Hepatocyte (in vitro differentiated cells): Measurements from ENCODE around the gene SSBP1.

Experiments used
- EZH2 ChIP-seq: fragments of 200-600 bp; sonication (generic); IDR thresholded peaks from 2 replicates; pipeline ENCODE4 v1.6.1; 2016; ENCODE audit warnings: antibody characterized with exemption, mild to moderate bottlenecking, borderline replicate concordance
- EZH2phosphoT487 ChIP-seq: fragments of 200-600 bp; sonication (generic); IDR thresholded peaks from one replicate; pipeline ENCODE4 v1.6.1; 2018; ENCODE audit warnings: antibody characterized with exemption, mild to moderate bottlenecking, low read depth, moderate library complexity; ENCODE audit not compliant: unreplicated experiment, severe bottlenecking
- TF ChIP-seq, protein P1 (sequence below): fragments of 200-600 bp; sonication (generic); IDR thresholded peaks from 2 replicates; pipeline ENCODE4 v1.5.1; 2016; ENCODE audit warnings: antibody characterized with exemption, mild to moderate bottlenecking; ENCODE audit not compliant: poor library complexity

DNA sequence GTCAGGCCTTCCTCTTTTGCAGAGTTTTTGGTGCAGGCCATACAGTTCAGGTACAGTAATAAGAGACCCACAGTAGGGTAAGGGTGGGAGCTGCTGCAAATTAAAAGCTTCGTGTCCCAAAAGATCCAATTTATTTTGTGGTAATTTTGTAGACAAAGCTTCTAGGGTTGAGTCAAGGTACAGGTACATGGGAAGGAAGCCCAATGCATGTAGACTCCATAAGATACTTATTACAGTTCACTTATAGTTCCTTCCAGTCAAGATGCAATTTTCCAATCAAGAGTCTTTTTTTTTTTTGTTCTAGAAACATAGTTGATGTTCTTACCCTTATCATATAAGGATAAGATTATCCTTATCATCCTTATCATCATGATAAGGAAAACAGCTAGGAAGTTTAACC lies 38.2 kb downstream of the SSBP1 start, which contains the start of gene TAS2R4:
- TF ChIP-seq, protein P1, sequence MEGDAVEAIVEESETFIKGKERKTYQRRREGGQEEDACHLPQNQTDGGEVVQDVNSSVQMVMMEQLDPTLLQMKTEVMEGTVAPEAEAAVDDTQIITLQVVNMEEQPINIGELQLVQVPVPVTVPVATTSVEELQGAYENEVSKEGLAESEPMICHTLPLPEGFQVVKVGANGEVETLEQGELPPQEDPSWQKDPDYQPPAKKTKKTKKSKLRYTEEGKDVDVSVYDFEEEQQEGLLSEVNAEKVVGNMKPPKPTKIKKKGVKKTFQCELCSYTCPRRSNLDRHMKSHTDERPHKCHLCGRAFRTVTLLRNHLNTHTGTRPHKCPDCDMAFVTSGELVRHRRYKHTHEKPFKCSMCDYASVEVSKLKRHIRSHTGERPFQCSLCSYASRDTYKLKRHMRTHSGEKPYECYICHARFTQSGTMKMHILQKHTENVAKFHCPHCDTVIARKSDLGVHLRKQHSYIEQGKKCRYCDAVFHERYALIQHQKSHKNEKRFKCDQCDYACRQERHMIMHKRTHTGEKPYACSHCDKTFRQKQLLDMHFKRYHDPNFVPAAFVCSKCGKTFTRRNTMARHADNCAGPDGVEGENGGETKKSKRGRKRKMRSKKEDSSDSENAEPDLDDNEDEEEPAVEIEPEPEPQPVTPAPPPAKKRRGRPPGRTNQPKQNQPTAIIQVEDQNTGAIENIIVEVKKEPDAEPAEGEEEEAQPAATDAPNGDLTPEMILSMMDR = no peak
- TF ChIP-seq EZH2 (no peak), EZH2phosphoT487 (no peak)
